A549 (cell line): ENCODE measurements around the gene BCKDHA.

Experiments used
- CEBPB ChIP-seq, 2 experiments: fragments of >200 bp in 1 of 2; sonication (Bioruptor Twin) in 1 of 2; formaldehyde crosslinking in 1 of 2; IDR thresholded peaks; 2 replicates each; pipeline ENCODE4 v1.6.1; 2012 to 2016
- CTCF ChIP-seq: fragments of >200 bp; sonication (Bioruptor Twin); formaldehyde crosslinking; IDR thresholded peaks from 3 replicates; pipeline ENCODE4 v1.5.1; 2016
- EHF ChIP-seq: fragments of 250-450 bp; sonication (Bioruptor Pico); IDR thresholded peaks from 2 replicates; pipeline ENCODE4 v1.5.0; 2020; ENCODE audit warnings: mild to moderate bottlenecking
- ELK1 ChIP-seq: fragments of 150-350 bp; IDR thresholded peaks from 2 replicates; pipeline ENCODE4 v1.6.1; 2014; ENCODE audit warnings: low read depth, mild to moderate bottlenecking, low read length
- EP300 ChIP-seq, 2 experiments: fragments of >200 bp; sonication (Bioruptor Twin); formaldehyde crosslinking; IDR thresholded peaks; 2 replicates in 1 of 2; 3 replicates in 1 of 2; pipeline ENCODE4 v1.6.1; 2016 to 2017
- KDM5A ChIP-seq: fragments of 200-600 bp; sonication (generic); IDR thresholded peaks from 2 replicates; pipeline ENCODE4 v1.6.1; 2016; ENCODE audit warnings: antibody characterized with exemption, mild to moderate bottlenecking
- MYC ChIP-seq: IDR thresholded peaks from 2 replicates; pipeline ENCODE4 v1.6.1; 2012; ENCODE audit warnings: mild to moderate bottlenecking, inconsistent platforms, low read length, improper control_type of control experiment, borderline replicate concordance
- NPAS2 ChIP-seq: fragments of 250-450 bp; sonication (Bioruptor Pico); IDR thresholded peaks from 2 replicates; pipeline ENCODE4 v1.8.0; 2022; ENCODE audit warnings: mild to moderate bottlenecking, moderate library complexity, borderline replicate concordance
- PHF8 ChIP-seq: fragments of 200-600 bp; sonication (generic); IDR thresholded peaks from 2 replicates; pipeline ENCODE4 v1.6.1; 2016; ENCODE audit warnings: low read depth, mild to moderate bottlenecking, antibody characterized with exemption, moderate library complexity, borderline replicate concordance
- POLR2A ChIP-seq: IDR thresholded peaks from 2 replicates; pipeline ENCODE4 v1.6.1; 2012; ENCODE audit warnings: mild to moderate bottlenecking, low read length
- TP53 ChIP-seq: fragments of 250-450 bp; sonication (Bioruptor Pico); IDR thresholded peaks from 2 replicates; pipeline ENCODE4 v1.5.0; 2021; ENCODE audit warnings: mild to moderate bottlenecking, moderate library complexity

DNA sequence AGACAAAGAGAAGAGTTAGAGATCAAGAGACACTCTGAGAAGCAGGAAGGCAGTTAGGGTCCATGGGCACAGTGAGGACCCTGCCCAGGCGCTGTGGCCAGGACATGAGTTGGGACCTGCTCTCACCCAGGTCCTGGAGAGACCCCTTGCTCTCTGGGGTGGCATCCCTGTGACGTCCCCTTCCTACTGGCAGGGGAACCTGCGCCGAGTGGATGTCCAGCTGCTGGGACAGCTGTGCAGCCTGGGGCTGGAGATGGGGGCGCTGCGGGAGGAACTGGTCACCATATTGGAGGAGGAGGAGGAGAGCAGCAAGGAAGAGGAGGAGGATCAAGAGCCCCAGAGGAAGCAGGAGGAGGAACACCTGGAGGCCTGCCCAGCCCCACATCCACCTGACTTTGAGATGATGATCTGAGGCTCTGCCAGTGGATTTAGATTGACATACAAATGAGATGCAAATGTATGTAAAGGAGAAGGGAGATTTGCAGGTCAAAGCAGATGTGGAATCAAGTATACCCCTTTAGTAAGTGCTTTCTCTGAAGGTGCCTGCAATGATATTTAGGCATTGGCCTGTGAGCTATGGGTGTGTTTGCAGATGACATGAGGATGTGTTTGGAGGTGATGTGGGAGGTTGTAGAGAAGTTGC is 46.3 kb downstream of the BCKDHA start:
- TF ChIP-seq CTCF: no peak
- TF ChIP-seq POLR2A: no peak
- TF ChIP-seq EP300 (IDR thresholded peaks at IDR 0.05): no peak
- no peak for TF ChIP-seq TP53
- no peak for TF ChIP-seq CEBPB (IDR thresholded peaks at IDR 0.05)
- TF ChIP-seq KDM5A: no peak
- no peak for TF ChIP-seq NPAS2
- TF ChIP-seq MYC: no peak
- TF ChIP-seq ELK1: no peak
- TF ChIP-seq PHF8: no peak
- TF ChIP-seq EHF: no peak
